ENCODE measurements around the gene PLA2G4C. TPM values are rescaled to one million over a fixed set of nuclear protein-coding genes. Genes with fewer than 3 reads are reported as not detected.

Gene PLA2G4C
- total and polyA plus RNA-seq, 2 experiments from 2014 or later, result 2.9 to 3.4 TPM

DNA sequence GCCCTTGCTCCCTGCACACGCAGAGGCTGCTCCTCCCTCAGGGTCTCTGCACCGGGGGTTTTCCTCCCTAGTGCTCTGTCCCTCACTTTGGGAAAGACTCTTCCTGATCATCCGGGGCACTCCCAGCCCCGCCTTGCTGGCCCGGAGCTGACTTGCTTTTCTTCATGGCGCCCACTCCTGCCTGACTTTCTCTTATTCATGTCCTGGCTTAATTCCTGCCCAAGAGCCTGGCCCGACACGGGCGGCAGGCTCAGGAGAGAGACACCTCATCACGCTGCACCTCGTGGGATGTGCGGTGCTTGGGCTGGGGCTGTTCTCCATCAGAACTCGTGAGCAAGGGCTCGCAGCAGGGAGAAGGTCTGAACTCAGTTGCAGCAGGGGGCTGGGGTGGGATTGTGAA is 11.8 kb upstream of the PLA2G4C start:
- Histone ChIP-seq H3K79me2 (replicated peaks; ENCODE audit: insufficient read depth) (no peaks in the 10 kb centered on the region), H3K4me2 (no peak overlapping the region), H3K36me3 (ENCODE audit: insufficient read depth) (0 out of 2 replicates have a peak, but pooled peaks cover 9% of the 10 kb centered on the region), H3K4me3 (no peak overlapping the region), H3F3A (replicated peaks; ENCODE audit: low read depth) (no peaks in the 10 kb centered on the region), H4K20me1 (replicated peaks; ENCODE audit: insufficient read depth) (no peaks in the 10 kb centered on the region; the same call in 1 of the 2 replicates), H3K9me2 (ENCODE audit: insufficient read depth) (no peaks in the 10 kb centered on the region), H2AFZ (no peak overlapping the region), H3K27me3 (ENCODE audit: insufficient read depth) (no peaks in the 10 kb centered on the region), H3K4me1 (ENCODE audit: insufficient read depth) (no peaks in the 10 kb centered on the region), H3K27ac (ENCODE audit: low read depth) (no peak overlapping the region)
- H3K27me3 Mint-ChIP-seq (ENCODE audit: insufficient read depth, low read depth, poor library complexity), result peaks cover 8% of the 10 kb centered on the region
- no peak for ATAC-seq
- no peak for TF ChIP-seq EZH2 (IDR thresholded peaks at IDR 0.05; ENCODE audit: low read depth, unreplicated experiment)
- no peak for TF ChIP-seq CREB1 (CRISPR knock-in tag; IDR thresholded peaks at IDR 0.05; ENCODE audit: low read depth)
- TF ChIP-seq, protein P1, sequence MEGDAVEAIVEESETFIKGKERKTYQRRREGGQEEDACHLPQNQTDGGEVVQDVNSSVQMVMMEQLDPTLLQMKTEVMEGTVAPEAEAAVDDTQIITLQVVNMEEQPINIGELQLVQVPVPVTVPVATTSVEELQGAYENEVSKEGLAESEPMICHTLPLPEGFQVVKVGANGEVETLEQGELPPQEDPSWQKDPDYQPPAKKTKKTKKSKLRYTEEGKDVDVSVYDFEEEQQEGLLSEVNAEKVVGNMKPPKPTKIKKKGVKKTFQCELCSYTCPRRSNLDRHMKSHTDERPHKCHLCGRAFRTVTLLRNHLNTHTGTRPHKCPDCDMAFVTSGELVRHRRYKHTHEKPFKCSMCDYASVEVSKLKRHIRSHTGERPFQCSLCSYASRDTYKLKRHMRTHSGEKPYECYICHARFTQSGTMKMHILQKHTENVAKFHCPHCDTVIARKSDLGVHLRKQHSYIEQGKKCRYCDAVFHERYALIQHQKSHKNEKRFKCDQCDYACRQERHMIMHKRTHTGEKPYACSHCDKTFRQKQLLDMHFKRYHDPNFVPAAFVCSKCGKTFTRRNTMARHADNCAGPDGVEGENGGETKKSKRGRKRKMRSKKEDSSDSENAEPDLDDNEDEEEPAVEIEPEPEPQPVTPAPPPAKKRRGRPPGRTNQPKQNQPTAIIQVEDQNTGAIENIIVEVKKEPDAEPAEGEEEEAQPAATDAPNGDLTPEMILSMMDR (conservative IDR thresholded peaks at IDR 0.05; ENCODE audit: low read depth in 2 of 2), result no peak
- TF ChIP-seq ZNF114 (CRISPR knock-in tag; IDR thresholded peaks at IDR 0.05), result no peak
- TF ChIP-seq JUNB (IDR thresholded peaks at IDR 0.05; ENCODE audit: unreplicated experiment), result no peak
- no peak for TF ChIP-seq EZH2phosphoT487 (IDR thresholded peaks at IDR 0.05; ENCODE audit: unreplicated experiment)
- TF ChIP-seq, protein P2, sequence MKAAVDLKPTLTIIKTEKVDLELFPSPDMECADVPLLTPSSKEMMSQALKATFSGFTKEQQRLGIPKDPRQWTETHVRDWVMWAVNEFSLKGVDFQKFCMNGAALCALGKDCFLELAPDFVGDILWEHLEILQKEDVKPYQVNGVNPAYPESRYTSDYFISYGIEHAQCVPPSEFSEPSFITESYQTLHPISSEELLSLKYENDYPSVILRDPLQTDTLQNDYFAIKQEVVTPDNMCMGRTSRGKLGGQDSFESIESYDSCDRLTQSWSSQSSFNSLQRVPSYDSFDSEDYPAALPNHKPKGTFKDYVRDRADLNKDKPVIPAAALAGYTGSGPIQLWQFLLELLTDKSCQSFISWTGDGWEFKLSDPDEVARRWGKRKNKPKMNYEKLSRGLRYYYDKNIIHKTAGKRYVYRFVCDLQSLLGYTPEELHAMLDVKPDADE (IDR thresholded peaks at IDR 0.05), result no peak
- no peak for TF ChIP-seq NANOG (IDR thresholded peaks at IDR 0.05; ENCODE audit: borderline replicate concordance)
- no peak for DNase-seq (ENCODE audit: low spot score)
- H3K4me1 Mint-ChIP-seq, result no peaks in the 10 kb centered on the region; the same call in 2 of the 3 replicates
- no peak overlapping the region; the same call in 2 of the 3 replicates for H3K4me3 Mint-ChIP-seq
- no peaks in the 10 kb centered on the region for H3K9me3 Mint-ChIP-seq
- peaks cover 87% of the 10 kb centered on the region for H3K36me3 Mint-ChIP-seq (ENCODE audit: low read depth)
- no peak overlapping the region for H3K27ac Mint-ChIP-seq

DNA sequence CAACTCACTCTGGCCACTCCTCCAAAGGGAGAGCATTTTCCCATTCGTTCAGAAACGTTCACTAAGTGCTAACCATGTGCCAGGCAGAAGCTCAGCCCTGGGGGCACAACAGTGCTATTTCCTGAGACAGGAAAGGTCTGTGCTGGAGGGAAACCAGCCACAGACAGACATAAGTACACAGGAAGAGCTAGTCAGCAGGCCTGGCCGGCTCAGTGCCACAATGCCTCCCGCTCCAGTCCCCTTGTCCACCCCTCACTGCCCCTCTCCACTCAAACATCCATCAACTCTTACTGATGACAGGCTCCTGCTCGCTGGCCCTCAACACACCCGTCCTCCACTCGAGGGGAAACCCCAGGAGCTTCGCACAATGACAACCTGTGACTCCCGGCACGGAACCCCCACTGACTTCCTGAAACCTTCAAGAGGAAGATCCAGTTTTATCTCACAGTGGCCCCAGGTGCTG is 11.3 kb upstream of the PLA2G4C start:
- no peak overlapping the region for H2AFZ ChIP-seq
- no peaks in the 10 kb centered on the region for H3K79me2 ChIP-seq (replicated peaks; ENCODE audit: insufficient read depth)
- H3K4me3 ChIP-seq, result no peak overlapping the region
- no peaks in the 10 kb centered on the region for H3F3A ChIP-seq (replicated peaks; ENCODE audit: low read depth)
- no peak for DNase-seq (ENCODE audit: low spot score)
- H3K4me2 ChIP-seq, result no peak overlapping the region
- Mint-ChIP-seq H3K27me3 (ENCODE audit: insufficient read depth, low read depth, poor library complexity) (peaks cover 9% of the 10 kb centered on the region), H3K36me3 (ENCODE audit: low read depth) (peaks cover 84% of the 10 kb centered on the region), H3K4me1 (no peaks in the 10 kb centered on the region; the same call in 2 of the 3 replicates), H3K9me3 (no peaks in the 10 kb centered on the region), H3K27ac (no peak overlapping the region; the same call in 1 of the 2 replicates), H3K4me3 (no peak overlapping the region)
- H3K27ac ChIP-seq (ENCODE audit: low read depth), result no peak overlapping the region
- no peaks in the 10 kb centered on the region for H3K9me2 ChIP-seq (ENCODE audit: insufficient read depth)
- no peaks in the 10 kb centered on the region; the same call in 1 of the 2 replicates for H4K20me1 ChIP-seq (replicated peaks; ENCODE audit: insufficient read depth)
- H3K36me3 ChIP-seq (ENCODE audit: insufficient read depth), result 0 out of 2 replicates have a peak, but pooled peaks cover 5% of the 10 kb centered on the region
- TF ChIP-seq EZH2 (IDR thresholded peaks at IDR 0.05; ENCODE audit: low read depth, unreplicated experiment), result no peak
- no peak for ATAC-seq
- H3K4me1 ChIP-seq (ENCODE audit: insufficient read depth), result no peaks in the 10 kb centered on the region
- H3K27me3 ChIP-seq (ENCODE audit: insufficient read depth), result no peaks in the 10 kb centered on the region

Measured in GM23338 (cell line).